Left lung (tissue), 10 donors: ENCODE measurements around the gene ITGB4. TPM values are rescaled to one million over a fixed set of nuclear protein-coding genes. Genes with fewer than 3 reads are reported as not detected.

ENCODE experiments used
- ATAC-seq: fragments of 200-7000 bp; cut with Tn5 transposase; one replicate; pipeline ENCODE4 v1.9.1; 2020; ENCODE audit warnings: moderate library complexity
- DNase-seq, 4 donors: peaks; one replicate each; pipeline ENCODE4 v3.0.0-alpha.2; 2013 to 2020
- H3K27ac ChIP-seq, 2 donors: fragments of 200-600 bp; sonication (generic) in 1 of 2; one replicate each; pipeline versions ENCODE4 v1.5.0 to v1.8.0; 2020 to 2021
- H3K27me3 ChIP-seq, 2 donors: fragments of 200-600 bp; sonication (generic) in 1 of 2; one replicate each; pipeline versions ENCODE4 v1.5.0 to v1.8.0; 2020 to 2021
- H3K36me3 ChIP-seq, 2 donors: fragments of 200-600 bp; sonication (generic) in 1 of 2; one replicate each; pipeline versions ENCODE4 v1.5.0 to v1.8.0; 2020 to 2021
- H3K4me1 ChIP-seq, 2 donors: fragments of 200-600 bp; one replicate each; pipeline ENCODE4 v1.8.0; 2021
- H3K4me3 ChIP-seq, 2 donors: fragments of 200-600 bp; sonication (generic) in 1 of 2; one replicate each; pipeline versions ENCODE4 v1.5.0 to v1.8.0; 2020 to 2021; ENCODE audit warnings: mild to moderate bottlenecking in 1 of 2
- H3K9me3 ChIP-seq, 2 donors: fragments of 200-600 bp; sonication (generic) in 1 of 2; one replicate each; pipeline versions ENCODE4 v1.5.0 to v1.8.0; 2020 to 2021
- intact Hi-C, 2 donors: fragments of 100-400 bp; cut with DNase I; formaldehyde crosslinking; loops; one replicate each; pipeline versions ENCODE4 v1.11.2 to v1.14.2; 2022
- polyA plus RNA-seq, 6 donors: library from polyadenylated mRNA; unstranded; fragments of 120-200 nt; gene quantifications; one replicate each; pipeline ENCODE4 v1.2.1, GENCODE V29; 2013; ENCODE audit not compliant: insufficient read length in 6 of 6
- total RNA-seq, 2 donors: library from RNA; stranded (reverse); fragmentation: NEBNext Ultra II Directional; extraction: Animal tissue kit (Norgen Biotek cat#: 25700); gene quantifications; one replicate each; pipeline ENCODE4 v1.2.1, GENCODE V29; 2021
- TF ChIP-seq, protein P1 (sequence below), 2 donors: fragments of 200-600 bp; sonication (generic) in 1 of 2; IDR thresholded peaks; one replicate each; pipeline versions ENCODE4 v1.5.0 to v1.8.0; 2021; ENCODE audit warnings: antibody characterized with exemption in 2 of 2
- donor health status: DM: no; HTN: yes; CAD: no.
- donor health status: DM: no; HTN: no; CAD: no.

ITGB4 gene
- total and polyA plus RNA-seq, 8 donors = 4.6 to 54.8 (median 9.5) TPM

DNA sequence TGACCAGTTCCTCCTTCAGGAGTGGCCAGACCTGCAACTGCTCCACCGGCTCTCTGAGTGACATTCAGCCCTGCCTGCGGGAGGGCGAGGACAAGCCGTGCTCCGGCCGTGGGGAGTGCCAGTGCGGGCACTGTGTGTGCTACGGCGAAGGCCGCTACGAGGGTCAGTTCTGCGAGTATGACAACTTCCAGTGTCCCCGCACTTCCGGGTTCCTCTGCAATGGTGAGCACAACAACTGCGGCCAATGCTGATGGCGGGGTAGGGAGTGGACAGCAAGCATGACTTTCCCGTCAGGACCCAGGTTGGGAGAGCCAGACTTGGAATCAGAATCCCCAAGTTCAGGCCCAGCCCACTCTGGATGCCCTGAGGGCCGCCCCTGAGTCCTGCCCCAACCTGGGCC lies 12.2 kb downstream of the ITGB4 start:
- no peak overlapping the region for H3K4me3 ChIP-seq
- ATAC-seq (no peak), DNase-seq (no peak)
- no peaks in the 10 kb centered on the region for H3K9me3 ChIP-seq
- TF ChIP-seq, protein P1, sequence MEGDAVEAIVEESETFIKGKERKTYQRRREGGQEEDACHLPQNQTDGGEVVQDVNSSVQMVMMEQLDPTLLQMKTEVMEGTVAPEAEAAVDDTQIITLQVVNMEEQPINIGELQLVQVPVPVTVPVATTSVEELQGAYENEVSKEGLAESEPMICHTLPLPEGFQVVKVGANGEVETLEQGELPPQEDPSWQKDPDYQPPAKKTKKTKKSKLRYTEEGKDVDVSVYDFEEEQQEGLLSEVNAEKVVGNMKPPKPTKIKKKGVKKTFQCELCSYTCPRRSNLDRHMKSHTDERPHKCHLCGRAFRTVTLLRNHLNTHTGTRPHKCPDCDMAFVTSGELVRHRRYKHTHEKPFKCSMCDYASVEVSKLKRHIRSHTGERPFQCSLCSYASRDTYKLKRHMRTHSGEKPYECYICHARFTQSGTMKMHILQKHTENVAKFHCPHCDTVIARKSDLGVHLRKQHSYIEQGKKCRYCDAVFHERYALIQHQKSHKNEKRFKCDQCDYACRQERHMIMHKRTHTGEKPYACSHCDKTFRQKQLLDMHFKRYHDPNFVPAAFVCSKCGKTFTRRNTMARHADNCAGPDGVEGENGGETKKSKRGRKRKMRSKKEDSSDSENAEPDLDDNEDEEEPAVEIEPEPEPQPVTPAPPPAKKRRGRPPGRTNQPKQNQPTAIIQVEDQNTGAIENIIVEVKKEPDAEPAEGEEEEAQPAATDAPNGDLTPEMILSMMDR (IDR thresholded peaks at IDR 0.05) = no peak
- no peaks in the 10 kb centered on the region for H3K27me3 ChIP-seq
- peaks cover 0 to 16% of the 10 kb centered on the region in 2 donors for H3K4me1 ChIP-seq
- H3K27ac ChIP-seq = no peak overlapping the region
- H3K36me3 ChIP-seq = peaks cover 0 to 11% of the 10 kb centered on the region in 2 donors
- intact Hi-C loops = no loop called here

DNA sequence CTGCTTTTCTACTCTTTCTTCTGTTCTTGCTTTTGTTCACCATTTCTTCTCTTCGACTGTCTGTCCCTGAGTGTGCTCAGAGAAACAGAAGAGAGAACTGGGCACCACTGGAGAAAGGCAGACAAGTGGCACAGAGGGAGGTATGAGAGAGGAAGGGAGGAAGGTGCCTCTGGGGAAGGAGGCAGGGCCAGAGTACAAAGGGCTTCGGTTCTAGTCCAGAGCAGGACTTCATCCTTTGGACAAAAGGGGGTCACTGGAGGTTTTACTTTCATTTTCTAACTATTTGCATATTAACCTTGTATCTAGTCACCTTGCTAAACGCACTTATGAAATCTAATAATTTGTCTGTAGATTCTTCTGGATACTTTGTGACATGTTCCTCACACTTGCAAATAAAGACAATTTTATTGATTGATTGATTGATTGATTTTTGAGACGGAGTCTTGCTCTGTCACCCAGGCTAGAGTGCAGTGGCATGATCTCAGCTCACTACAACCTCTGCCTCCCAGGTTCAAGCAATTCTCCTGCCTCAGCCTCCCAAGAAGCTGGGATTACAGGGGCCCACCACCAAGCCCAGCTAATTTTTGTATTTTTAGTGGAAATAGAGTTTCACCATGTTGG lies 13.5 kb downstream of the ITGB4 start:
- no peak for DNase-seq
- Histone ChIP-seq H3K4me3 (no peak overlapping the region), H3K9me3 (no peaks in the 10 kb centered on the region), H3K27me3 (no peaks in the 10 kb centered on the region), H3K36me3 (peaks cover 0 to 11% of the 10 kb centered on the region in 2 donors), H3K4me1 (peaks cover 0 to 19% of the 10 kb centered on the region in 2 donors), H3K27ac (no peak overlapping the region)
- ATAC-seq = no peak
- TF ChIP-seq, protein P1 (IDR thresholded peaks at IDR 0.05) = no peak
- intact Hi-C loops = no loop called here

DNA sequence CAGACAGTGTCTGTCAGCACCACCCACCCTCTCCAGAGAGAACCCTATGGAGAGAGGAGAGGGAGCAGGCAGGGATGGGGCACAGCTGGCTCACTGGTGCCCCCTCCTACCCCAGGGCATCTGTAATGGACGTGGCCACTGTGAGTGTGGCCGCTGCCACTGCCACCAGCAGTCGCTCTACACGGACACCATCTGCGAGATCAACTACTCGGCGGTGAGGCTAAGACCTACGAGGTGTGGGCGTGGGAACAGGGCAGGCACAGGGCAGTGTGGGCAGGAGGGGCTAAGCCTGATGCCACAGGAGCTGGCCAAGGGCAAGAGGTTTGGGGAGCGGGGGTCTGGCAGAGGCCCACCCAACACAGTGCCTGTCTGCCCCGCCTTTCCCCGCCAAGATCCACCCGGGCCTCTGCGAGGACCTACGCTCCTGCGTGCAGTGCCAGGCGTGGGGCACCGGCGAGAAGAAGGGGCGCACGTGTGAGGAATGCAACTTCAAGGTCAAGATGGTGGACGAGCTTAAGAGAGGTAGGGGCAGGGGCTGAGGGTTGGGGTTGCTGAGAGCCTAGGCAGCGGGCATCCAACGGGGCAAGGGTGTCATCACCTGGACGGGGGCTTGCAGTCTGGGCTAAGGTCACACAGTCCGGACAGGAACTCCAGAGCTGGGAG lies 15.0 kb downstream of the ITGB4 start:
- TF ChIP-seq, protein P1 (IDR thresholded peaks at IDR 0.05) = no peak
- DNase-seq (peak in 1 of 4 donors; percentile 73), ATAC-seq (no peak)
- H3K36me3 ChIP-seq = peaks cover 0 to 11% of the 10 kb centered on the region in 2 donors
- intact Hi-C loops = no loop called here
- H3K27me3 ChIP-seq = no peaks in the 10 kb centered on the region
- no peak overlapping the region for H3K27ac ChIP-seq
- no peak overlapping the region for H3K4me3 ChIP-seq
- no peaks in the 10 kb centered on the region for H3K9me3 ChIP-seq
- H3K4me1 ChIP-seq = peaks cover 0 to 19% of the 10 kb centered on the region in 2 donors

DNA sequence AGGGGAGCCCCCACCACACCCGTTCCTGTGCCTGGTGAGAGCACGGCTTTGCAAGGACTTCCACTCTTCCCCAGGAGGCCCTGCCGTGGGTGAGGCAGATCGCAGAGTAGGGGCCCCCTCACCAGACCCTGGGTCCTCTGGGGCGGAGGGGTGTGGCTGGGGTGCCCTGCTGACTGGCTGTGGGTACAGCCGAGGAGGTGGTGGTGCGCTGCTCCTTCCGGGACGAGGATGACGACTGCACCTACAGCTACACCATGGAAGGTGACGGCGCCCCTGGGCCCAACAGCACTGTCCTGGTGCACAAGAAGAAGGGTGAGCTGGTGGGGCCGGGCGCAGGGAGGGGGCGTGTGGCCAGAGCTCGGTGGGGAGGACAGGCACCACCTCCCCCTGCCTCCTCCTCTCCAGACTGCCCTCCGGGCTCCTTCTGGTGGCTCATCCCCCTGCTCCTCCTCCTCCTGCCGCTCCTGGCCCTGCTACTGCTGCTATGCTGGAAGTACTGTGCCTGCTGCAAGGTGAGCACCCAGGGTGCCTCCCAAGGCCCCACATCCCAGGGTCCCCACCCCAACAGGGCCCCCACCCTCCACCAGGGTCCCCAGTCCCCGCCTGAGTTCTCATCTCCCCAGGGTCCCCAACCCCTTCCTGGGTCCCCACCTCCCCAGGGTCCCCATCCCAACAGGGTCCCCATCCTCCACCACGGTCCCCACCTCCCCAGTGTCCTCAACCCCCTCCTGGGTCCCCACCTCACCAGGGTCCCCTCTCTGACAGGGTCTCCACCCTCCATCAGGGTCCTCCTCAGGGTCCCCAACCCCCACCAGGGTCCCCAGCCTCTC lies 16.1 kb downstream of the ITGB4 start:
- Histone ChIP-seq H3K36me3 (peaks cover 0 to 11% of the 10 kb centered on the region in 2 donors), H3K9me3 (no peaks in the 10 kb centered on the region), H3K4me3 (no peak overlapping the region), H3K27me3 (no peaks in the 10 kb centered on the region), H3K27ac (peak overlapping the region in 1 of 2 donors; percentile 60), H3K4me1 (peaks cover 0 to 19% of the 10 kb centered on the region in 2 donors)
- intact Hi-C loops = no loop called here
- TF ChIP-seq, protein P1 (IDR thresholded peaks at IDR 0.05) = no peak
- ATAC-seq (no peak), DNase-seq (peak in 1 of 4 donors; percentile 80)
